ENCODE data around the gene SMOC1.

Gene SMOC1

DNA sequence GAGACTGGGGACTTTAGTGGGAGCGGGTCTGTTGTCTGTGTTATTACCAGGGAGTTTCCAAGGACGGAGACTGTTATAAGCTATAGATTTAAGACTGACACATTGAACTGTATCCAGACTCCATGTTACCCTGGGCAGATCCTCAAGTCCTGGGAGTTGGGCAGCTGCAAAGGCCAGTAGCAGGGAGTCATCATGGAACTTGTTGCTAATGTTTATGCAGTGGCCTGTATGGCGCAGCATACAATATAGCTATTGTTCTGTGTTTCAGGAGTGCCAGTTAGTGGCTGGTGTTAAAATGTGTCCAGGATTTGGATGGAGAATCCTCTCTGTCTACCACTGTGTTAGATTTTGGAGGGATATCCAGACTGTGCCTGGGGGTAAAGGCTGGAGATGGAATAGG is 31.7 kb downstream of the SMOC1 start:
- TF ChIP-seq, protein P1, sequence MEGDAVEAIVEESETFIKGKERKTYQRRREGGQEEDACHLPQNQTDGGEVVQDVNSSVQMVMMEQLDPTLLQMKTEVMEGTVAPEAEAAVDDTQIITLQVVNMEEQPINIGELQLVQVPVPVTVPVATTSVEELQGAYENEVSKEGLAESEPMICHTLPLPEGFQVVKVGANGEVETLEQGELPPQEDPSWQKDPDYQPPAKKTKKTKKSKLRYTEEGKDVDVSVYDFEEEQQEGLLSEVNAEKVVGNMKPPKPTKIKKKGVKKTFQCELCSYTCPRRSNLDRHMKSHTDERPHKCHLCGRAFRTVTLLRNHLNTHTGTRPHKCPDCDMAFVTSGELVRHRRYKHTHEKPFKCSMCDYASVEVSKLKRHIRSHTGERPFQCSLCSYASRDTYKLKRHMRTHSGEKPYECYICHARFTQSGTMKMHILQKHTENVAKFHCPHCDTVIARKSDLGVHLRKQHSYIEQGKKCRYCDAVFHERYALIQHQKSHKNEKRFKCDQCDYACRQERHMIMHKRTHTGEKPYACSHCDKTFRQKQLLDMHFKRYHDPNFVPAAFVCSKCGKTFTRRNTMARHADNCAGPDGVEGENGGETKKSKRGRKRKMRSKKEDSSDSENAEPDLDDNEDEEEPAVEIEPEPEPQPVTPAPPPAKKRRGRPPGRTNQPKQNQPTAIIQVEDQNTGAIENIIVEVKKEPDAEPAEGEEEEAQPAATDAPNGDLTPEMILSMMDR (IDR thresholded peaks at IDR 0.05): no peak
- Histone ChIP-seq H3K27ac (no peak overlapping the region), H3K4me3 (no peak overlapping the region)
- no peak for DNase-seq (ENCODE audit: low spot score)

DNA sequence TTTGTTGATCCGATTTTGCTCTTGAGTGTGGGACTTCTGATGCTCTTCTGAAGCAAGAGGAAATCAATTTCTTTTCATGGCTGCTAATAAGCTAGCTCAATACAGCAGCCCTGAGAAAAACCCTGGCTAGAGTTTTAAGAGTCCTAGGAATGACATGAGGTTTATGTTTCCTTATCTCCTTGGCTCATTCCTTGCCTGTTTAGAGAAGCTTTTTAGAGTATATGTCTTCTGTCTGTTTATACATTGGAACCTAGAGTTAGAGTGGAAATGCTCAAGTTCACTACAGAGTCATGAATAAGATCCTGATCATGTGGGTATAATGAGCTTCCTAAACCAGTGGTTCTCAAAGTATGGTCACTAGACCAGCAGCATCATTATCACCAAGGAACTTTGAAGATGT is 34.5 kb downstream of the SMOC1 start:
- Histone ChIP-seq H3K4me3 (no peak overlapping the region), H3K27ac (no peak overlapping the region)
- TF ChIP-seq, protein P1 (IDR thresholded peaks at IDR 0.05): no peak
- DNase-seq (ENCODE audit: low spot score): no peak

DNA sequence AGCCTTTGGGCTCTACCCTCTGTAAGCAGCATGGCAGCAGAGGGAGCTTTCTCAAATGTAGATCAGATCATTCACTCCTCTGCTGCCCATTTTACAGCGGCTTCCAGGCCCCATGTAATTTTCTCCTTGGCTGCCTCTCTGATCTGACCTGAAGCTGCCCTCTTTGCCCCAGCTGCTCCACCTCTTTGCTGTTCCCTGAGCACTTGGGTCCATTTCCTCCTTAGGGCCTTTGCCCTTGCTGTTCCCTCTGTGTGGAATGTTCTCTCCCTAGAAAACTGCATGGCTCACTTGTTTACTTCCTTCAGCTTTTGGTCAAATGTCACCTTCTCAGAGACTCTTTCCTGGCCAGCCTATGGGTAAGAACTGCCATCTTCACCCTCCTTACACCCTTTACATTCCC is 37.2 kb downstream of the SMOC1 start:
- DNase-seq (ENCODE audit: low spot score): no peak
- TF ChIP-seq, protein P1 (IDR thresholded peaks at IDR 0.05): no peak
- Histone ChIP-seq H3K27ac (no peak overlapping the region), H3K4me3 (no peak overlapping the region)

DNA sequence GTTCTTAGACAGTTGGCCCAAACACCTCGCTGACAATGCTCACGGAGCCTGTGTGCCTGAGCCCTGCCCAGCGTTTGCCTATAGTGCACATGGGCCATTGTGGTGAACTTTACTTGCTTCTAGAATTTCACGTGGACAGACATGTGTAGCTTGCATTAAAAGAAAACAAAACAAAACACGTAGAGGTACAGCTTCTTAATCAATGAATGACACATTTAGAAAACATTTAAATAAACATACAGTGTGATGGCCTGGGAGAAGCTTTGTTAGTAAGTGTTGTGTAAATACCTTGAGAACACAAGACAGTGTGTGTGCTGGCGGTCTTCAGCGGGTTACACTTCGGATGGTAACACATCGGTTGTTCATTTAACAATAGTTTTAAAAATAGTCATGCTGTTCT is 38.1 kb downstream of the SMOC1 start:
- TF ChIP-seq, protein P1 (IDR thresholded peaks at IDR 0.05): no peak
- no peak for DNase-seq (ENCODE audit: low spot score)
- no peak overlapping the region for H3K4me3 ChIP-seq
- no peak overlapping the region for H3K27ac ChIP-seq

DNA sequence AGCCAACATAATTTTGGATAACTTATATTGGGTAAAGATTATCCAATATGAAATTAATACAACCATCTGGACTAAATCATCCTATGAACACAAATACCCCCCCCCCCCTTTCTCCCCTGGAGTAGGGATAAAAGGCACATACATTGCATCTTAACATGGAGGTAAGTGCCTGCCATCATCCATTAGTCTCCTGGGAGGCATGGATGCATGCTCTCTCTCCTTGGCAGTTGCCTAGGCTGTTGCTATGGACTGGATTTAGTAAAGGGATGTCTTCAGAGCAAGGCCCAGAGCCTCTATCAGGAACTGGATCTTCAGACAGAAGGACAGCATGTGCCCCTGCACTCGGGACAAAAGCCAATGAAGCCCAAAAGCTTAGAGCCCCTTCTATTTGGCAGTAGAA is 40.6 kb downstream of the SMOC1 start:
- no peak for DNase-seq (ENCODE audit: low spot score)
- Histone ChIP-seq H3K4me3 (no peak overlapping the region), H3K27ac (no peak overlapping the region)
- TF ChIP-seq, protein P1 (IDR thresholded peaks at IDR 0.05): no peak

DNA sequence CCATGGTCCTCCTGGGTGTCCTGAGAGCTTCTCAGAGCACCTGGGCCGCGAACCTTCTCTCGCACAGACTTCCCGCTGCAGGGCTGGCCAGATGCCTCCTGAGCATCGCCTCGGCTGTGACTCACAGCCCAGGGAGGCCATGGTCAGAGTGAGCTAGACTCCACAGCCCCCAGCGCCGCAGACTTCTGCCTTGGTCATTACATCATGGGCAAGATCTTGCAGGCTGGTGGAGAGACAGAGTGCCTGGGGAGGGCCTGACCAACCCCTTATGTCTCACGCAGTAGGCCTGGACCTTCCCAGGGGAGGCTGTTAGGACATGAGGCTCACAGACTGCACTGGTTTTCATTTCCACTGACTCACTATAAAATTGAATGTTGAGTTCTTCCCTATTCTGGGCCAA is 41.8 kb downstream of the SMOC1 start:
- no peak for DNase-seq (ENCODE audit: low spot score)
- TF ChIP-seq, protein P1 (IDR thresholded peaks at IDR 0.05): no peak
- Histone ChIP-seq H3K27ac (no peak overlapping the region), H3K4me3 (no peak overlapping the region)

DNA sequence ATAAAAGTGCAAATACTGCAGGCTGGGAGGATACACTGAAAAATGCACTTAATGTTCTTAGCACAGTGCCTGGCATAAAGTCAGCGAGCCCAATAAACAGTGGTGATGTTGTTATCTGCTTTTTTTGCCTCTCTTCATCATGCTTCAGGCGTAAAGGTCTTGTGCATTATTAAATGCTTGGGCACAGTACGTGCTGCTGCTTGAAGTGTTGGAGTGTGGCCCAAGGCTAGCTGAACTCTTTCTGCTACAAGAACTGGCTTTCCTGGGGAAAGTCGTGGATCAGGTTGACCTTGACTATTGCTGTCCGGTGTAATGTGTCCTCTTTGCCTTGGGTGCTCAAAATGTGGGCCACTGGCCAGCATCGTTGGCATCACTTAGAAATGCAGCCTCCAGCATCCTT is 43.0 kb downstream of the SMOC1 start:
- DNase-seq (ENCODE audit: low spot score): no peak
- no peak overlapping the region for H3K27ac ChIP-seq
- TF ChIP-seq, protein P1 (IDR thresholded peaks at IDR 0.05): no peak
- H3K4me3 ChIP-seq: no peak overlapping the region

Data from coronary artery (tissue), 2 donors.